Smooth muscle cell of the brain vasculature (primary cell): ENCODE data around the gene CSF3.

Experiments used
- DNase-seq: peaks from one replicate; pipeline ENCODE4 v3.0.0-alpha.2; 2012; ENCODE audit warnings: low read depth, low spot score

CSF3 gene

GRCh38 chr17:40015005-40015997 lies at the start of gene CSF3:
CSF3 (plus strand) TSS chr17:40015440; CDS start chr17:40015475, 35 bp downstream.
- DNase-seq: no peak

- DNase-seq: no peak
Measured at GRCh38 chr17:39966771-39967170, 48.5 kb upstream of the CSF3 start.

- no peak for DNase-seq
Measured at GRCh38 chr17:39968761-39969160, 46.5 kb upstream of the CSF3 start.

- no peak for DNase-seq
Measured at GRCh38 chr17:39969375-39969774, 45.9 kb upstream of the CSF3 start.

GRCh38 chr17:39970157-39970692 lies 45.0 kb upstream of the CSF3 start:
- DNase-seq: no peak

GRCh38 chr17:39971076-39971603 lies 44.1 kb upstream of the CSF3 start:
- DNase-seq: no peak

GRCh38 chr17:39972271-39972670 lies 43.0 kb upstream of the CSF3 start:
- no peak for DNase-seq

GRCh38 chr17:39973496-39973895 lies 41.7 kb upstream of the CSF3 start:
- DNase-seq: no peak

GRCh38 chr17:39974433-39974832 lies 40.8 kb upstream of the CSF3 start:
- no peak for DNase-seq

- no peak for DNase-seq
Measured at GRCh38 chr17:39975801-39976200, 39.4 kb upstream of the CSF3 start.

- DNase-seq: no peak
Measured at GRCh38 chr17:39979016-39979670, 36.1 kb upstream of the CSF3 start.

- DNase-seq: no peak
Measured at GRCh38 chr17:39979893-39980350, 35.3 kb upstream of the CSF3 start.

GRCh38 chr17:39980351-39981206 lies 34.7 kb upstream of the CSF3 start, which contains the start of gene PSMD3:
PSMD3 (plus strand) TSS chr17:39980807; CDS start chr17:39980971, 164 bp downstream.
- peak; percentile 100 for DNase-seq

GRCh38 chr17:39981207-39981741 lies 34.0 kb upstream of the CSF3 start:
- DNase-seq: no peak

- no peak for DNase-seq
Measured at GRCh38 chr17:39981766-39982375, 33.4 kb upstream of the CSF3 start.

- no peak for DNase-seq
Measured at GRCh38 chr17:39988206-39988810, 26.9 kb upstream of the CSF3 start.

- DNase-seq: no peak
Measured at GRCh38 chr17:39994448-39994847, 20.8 kb upstream of the CSF3 start.

- no peak for DNase-seq
Measured at GRCh38 chr17:39995438-39995837, 19.8 kb upstream of the CSF3 start.

- no peak for DNase-seq
Measured at GRCh38 chr17:39996162-39996561, 19.1 kb upstream of the CSF3 start.

- DNase-seq: no peak
Measured at GRCh38 chr17:39996800-39997199, 18.4 kb upstream of the CSF3 start.
